Measurements from ENCODE around the gene LMO7.
"Not testable (repeated sequence)": the region's sequence is repeated elsewhere in the genome, so short reads cannot be mapped to it uniquely, and the experiment has no call there.

The LMO7 gene

DNA sequence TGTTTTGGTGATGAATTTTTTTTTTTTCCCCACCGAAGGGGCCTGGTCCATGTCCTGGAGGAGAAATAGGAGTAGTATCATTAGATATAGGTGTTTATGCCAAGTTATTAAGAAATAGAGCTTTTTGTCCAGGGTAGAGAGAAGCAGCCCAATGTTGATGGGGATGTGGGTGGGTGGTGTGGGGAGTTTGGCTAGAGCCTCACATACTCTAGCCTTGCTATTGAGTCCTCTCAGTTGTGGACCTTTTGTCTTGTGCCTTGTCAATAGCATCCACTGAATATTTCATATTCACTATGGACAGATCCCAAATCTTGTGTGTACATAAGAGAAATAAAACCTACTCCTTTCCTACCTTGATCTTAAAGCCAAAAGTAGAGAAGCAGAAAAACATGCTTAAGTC, 134.0 kb downstream of the LMO7 start:
- no peak for DNase-seq (ENCODE audit: low read depth in 4 of 4, low spot score in 1 of 4)

DNA sequence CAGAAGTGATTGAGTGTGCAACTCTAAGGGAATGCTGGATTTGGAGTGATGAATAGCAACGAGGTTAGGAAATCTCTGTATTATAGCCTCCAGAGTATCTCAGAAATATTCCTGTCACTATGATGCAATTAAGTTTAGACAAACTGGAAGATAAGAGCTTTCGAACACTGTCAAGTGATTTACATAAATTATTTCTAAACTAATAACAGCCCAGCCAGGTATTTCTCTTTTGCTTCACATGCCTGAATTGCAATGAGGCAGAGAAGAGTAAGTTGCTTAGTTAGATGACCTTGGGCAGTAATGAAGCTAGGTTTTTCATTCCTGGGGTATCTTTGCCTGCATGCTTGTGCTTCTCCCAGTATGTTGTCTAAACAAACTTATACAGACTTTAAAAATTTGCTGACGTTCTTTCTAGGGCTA, 134.5 kb downstream of the LMO7 start:
- no peak for DNase-seq (ENCODE audit: low read depth in 4 of 4, low spot score in 1 of 4)

DNA sequence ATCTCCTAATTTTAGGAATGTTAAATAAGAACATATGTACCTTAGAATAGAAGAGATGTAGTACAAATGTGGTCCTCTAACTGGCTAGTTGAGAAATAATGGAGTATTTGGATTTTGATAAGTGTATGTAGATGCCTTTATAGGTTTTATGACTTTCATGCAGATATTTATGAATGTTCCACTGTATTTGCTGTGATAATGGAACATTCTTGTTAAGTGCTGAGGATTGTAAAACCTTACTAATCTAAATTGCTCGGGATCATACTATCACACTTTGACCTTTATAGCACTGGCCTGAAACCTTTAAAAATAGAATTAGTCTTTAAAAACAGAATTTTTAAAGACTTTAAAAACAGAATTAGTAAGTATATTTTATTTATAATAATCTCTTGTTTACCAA, 135.1 kb downstream of the LMO7 start:
- no peak for DNase-seq (ENCODE audit: low read depth in 4 of 4, low spot score in 1 of 4)

DNA sequence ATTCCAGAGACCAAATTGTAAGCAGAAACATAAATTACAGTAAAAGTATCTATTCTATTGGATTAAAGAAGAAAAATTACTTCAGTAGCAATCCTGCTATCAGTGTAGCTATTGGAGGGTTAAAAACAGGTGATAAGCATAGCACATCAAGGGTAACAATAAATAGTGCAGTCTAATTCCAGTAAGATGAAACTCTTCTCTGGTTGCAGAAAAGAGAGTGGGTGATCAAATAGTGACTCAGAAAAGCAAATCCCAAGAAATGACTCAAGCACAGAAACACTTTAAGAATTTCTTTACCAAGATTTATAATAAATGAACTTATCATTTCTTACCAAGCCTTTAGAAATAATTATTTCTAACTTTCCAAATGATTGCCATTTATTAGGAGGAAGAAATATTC, 135.7 kb downstream of the LMO7 start:
- no peak for DNase-seq (ENCODE audit: low read depth in 4 of 4, low spot score in 1 of 4)

DNA sequence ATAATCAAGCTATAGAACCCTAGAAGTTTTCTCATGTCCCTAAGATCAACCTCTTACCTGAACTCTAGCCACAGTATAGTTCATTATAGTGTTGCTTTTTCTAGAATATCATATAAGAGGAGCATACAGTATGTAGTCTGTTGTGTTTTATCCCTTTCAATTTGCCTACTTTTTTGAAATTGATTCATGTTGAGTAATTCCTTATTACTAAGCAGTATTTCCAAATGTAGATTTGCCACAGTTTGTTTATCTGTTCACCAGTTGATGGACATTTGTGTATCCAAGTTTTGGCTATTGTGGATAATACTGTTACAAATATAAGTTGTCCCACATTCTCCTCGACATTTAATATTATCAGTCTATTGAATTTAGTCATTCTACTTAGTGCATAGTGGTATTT, 138.0 kb downstream of the LMO7 start:
- no peak for DNase-seq (ENCODE audit: low read depth in 4 of 4, low spot score in 1 of 4)

DNA sequence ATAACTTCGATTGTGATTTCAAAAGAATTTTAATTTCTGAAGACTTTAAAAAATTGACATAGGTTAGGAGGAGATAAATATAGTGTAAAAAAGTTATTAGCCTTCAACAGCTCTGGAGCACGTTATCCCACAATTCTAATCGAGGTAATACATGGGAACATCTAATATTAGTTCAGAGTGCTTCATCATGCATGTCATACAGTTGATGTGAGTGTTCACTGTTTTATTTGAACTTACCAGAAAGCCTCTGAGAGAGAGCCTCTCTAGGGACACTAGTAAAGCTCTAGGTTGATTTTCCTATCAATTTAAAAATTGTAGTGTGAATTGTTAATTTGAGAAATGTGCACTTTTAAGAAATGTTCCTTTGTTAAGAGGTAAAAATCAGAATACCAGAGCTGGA, 140.4 kb downstream of the LMO7 start:
- no peak for DNase-seq (ENCODE audit: low read depth in 4 of 4, low spot score in 1 of 4)

DNA sequence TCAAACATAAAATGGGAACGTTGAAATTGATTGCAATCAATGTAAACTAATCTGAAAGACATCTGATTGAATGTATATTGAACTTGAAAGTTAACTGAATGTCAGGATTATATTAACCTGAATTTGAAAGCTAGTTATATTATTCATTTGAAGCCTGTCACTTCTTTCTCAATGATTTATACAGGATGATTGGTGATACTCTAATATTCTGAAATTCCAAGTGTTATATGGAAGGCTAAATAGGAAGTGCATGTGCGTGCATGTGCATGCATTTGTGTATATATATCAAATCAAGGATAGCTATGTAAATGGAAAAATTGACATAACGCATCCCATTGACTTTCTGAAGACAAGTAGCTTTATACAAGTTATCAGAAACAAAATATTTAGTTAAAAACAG, 143.3 kb downstream of the LMO7 start:
- no peak for DNase-seq (ENCODE audit: low read depth in 4 of 4, low spot score in 1 of 4)

DNA sequence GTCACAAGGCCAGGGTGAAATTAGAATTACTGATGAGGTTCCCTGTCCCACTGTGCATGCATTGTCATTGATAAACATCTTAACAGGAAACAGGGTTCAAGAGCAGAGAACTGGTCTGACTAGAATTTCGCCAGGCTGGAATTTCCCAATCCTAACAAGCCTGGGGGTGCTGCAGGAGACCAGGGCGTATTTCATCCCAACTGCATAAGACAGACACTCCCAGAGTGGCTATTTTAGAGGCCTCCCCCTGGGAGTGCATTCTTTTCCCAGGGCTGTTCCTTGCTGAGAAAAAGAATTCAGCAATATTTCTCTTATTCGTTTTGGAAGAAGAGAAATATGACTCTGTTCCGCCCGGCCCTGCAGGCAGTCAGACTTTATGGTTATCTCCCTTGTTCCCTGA, 144.0 kb downstream of the LMO7 start:
- DNase-seq (ENCODE audit: low read depth in 4 of 4, low spot score in 1 of 4), result not testable (repeated sequence)

DNA sequence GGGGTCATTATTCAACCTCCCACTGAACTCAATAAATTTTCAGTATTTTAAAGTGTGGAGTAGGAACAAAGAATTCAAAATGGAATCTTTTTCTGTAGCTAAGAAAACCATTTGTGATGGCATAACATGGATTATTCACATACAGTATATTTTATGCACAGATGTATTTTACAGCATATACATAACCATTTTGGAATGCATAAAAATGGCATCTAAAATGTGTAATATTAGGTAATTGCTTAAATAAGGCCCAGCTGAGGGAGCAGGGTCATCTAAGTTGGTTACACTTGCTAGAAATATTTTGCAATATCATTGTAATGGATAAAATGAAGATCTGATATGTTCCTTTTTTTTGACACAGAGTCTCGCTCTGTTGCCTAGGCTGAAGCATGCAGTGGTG, 146.9 kb downstream of the LMO7 start:
- no peak for DNase-seq (ENCODE audit: low read depth in 4 of 4, low spot score in 1 of 4)

DNA sequence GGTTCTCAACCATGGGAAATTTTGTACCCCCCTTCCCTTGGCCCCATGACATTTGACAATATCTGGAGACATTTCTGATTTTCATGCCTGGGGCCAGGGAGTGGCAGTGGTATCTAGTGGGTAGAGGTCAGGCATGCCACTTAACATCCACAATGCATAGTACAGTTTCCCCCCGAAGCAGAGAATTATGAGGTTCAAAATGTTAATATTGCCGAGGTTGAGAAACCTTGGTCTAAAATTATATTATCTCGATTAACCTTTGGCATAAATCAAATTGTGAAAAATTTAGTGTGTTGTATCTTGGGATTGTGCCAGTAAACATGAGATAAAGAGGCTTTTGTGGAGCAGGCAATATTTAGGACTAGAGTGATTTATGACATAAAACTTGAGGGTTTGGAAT, 147.9 kb downstream of the LMO7 start:
- DNase-seq (ENCODE audit: low read depth in 4 of 4, low spot score in 1 of 4), result no peak

DNA sequence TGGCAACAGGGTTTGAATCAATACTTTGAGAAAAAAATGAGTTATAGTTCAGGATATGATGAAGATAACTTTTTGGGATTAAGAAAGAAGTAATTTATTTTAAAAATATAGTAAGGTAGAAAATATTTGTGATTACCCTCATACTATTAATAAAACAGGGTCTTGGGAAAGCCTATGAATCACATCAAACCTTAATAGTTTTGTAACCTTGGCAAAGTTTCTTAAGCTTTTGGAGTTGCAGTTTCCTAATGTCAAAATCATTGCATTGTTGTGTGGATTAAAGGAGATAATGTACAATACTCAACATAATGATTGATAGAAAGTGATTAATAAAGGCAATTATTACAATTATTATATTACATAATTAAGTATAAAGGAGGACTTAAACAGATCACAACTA, 149.0 kb downstream of the LMO7 start:
- no peak for DNase-seq (ENCODE audit: low read depth in 4 of 4, low spot score in 1 of 4)

DNA sequence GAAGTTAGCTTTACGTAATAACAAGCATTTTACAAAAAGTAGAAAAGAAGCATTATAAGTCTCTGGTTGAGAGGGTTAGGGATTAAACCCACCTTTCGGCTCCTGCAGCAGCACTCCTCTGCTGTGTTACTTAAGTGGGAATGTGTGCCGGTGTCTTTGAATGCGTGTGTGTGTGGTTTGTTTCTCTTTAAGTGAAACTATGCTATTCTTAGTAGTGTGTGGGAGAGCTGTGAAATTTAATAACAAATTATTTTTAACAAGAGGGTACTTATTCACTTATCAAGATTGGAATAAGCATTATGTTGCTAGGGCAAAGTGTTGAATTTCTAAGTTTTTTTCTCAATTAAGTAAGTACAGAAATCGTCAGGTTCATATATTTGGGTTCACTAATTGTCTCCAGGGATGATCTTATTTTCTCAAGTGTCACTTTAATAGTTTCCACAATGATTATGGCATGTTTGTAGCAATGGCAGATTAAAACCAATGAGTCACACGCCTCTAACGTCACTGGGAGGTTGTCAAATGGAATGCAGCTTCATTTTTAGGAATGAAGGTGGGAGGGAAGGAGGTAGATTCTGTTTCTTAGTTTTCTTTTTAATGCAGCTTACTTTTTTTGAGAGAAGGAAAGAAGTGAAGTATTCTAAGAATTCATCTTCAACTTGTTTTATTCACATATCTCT, 151.3 kb downstream of the LMO7 start:
- DNase-seq (ENCODE audit: low read depth in 4 of 4, low spot score in 1 of 4), result no peak

DNA sequence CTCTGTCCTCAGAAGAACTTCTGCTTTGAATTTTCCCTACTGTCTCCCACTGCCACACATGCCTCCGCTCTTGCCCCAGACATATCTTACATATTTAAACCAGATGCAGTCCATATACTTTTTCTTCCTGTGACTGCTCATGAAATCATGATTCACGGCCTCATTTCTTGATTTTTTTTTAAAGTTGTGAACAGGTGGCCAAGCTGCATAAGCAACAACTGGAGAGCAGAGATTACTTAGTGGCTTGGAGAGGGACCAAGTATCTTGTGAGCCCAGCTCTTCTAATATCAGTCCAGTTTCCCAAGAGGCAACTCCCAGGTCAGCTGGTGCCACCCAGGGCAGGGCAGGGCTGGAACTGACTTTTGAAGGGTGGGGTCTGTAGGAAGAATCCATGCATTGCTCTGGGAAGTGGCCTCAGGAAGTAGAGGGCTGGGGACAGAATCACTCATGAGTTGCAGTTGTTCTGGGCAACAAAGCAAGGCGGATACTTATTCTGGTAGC, 152.4 kb downstream of the LMO7 start:
- no peak for DNase-seq (ENCODE audit: low read depth in 4 of 4, low spot score in 1 of 4)

DNA sequence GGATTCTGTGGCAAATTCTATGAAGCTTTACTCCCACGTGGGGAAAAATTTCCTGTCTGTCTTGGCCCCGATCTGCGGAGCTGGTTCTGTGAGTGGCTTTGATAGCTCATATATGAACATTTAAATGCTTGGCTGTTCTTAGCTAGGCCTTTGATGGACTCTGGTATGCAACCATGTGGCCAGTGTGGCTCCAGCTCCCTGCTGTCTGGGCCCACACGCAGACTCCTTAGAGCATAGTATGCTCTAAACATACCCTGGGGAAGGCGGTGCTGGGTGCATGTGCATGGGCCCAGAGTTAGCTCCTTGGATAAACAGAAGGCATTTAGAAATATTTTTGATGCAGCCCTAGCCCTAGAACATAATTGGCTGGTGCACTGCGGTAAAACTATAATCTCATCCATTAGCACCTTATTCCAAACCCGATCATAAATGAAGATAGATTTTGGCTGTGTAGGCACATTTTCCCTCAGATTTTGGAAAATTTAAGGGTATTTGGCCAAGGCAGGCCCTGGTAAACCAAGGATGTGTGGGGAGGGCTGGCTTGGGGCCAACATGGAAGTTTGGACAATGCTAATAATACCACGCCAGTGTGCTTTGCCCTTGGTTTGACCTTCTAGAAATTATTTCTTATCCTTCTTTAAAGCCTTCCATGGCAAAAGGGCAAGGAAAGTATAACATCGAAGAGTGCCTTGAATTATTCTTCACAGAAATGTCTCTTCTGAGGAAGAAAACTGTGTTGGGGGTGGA, 153.5 kb downstream of the LMO7 start:
- DNase-seq (ENCODE audit: low read depth in 4 of 4, low spot score in 1 of 4), result no peak

DNA sequence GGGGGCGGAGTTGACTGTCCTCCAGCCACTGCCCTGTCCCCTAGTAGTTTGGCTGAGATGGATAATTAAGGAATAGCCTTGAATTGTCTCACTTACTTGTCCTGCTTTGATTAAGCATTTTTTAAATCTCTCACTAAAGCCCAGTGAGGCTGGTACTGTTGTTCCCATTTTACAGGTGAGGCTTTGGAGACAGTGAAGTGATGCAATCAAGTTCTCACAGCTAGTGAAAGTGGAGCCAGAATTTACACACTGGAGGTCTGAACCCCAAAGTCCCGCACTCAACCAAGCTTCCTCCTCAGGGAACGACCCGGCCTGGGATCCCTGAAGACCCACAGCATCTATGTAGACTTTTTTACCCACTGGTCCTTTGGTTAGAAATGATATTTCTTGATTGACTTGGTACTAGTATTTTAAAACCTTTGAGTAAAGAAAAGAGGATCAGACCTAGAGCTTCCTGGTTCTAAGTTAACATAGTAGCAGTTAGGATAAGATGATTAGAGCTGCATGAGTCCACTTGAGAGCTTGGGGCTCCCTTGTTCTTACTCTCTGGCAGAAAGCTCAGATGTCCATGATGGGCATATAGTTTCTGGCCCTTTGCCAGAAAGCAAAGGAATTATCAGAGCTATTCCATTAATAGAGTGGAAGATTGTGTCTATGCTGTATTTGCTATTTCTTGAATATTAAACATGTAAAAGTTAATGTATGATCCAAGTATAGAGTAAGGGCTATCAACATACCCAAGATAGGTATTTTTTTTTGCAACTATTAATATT, 154.3 kb downstream of the LMO7 start:
- DNase-seq (ENCODE audit: low read depth in 4 of 4, low spot score in 1 of 4), result no peak

DNA sequence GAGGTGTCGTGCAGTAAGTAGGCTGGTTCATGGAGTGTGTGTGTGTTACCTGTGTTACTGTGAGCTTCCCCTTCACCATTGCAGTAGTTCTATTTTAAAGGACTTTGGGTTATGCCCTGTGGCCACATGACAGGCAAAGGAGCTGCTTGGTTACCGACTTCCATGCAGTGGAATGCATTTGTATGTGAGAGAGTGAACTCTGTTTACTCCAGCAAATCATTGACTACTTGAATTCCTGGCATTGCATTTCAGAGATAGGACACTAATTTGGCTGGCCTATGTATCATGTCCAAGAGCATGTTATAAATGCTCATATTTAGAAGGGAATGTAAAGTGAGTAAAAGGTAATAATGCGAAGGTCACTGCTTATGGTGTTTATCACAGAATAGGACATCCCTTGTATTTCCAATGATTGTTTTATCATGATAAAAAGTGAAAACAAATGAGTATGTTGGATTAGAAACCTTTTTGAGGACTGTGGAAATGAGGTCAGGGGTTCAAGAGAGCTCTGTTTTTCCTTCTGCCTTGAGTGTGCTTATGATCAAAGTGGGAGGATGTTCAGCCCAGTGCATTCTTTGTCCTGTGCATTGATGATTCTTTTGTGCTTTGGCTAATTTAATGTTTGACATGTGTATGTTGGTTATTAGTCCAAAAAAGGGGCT, 156.5 kb downstream of the LMO7 start:
- DNase-seq (ENCODE audit: low read depth in 4 of 4, low spot score in 1 of 4), result no peak

DNA sequence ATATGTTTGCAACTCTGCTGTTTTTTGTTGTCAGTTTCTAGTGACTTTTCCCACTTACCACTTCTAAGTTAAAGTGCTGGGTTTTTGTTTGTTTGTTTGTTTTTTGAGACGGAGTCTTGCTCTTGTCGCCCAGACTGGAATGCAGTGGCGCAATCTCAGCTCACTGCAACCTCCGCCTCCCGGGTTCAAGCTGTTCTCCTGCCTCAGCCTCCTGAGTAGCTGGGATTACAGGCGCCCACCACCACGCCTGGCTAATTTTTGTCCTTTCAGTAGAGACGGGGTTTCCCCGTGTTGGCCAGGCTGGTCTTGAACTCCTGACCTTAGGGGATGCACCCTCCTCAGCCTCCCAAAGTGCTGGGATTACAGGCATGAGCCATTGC, 157.0 kb downstream of the LMO7 start:
- DNase-seq (ENCODE audit: low read depth in 4 of 4, low spot score in 1 of 4), result not testable (repeated sequence)

DNA sequence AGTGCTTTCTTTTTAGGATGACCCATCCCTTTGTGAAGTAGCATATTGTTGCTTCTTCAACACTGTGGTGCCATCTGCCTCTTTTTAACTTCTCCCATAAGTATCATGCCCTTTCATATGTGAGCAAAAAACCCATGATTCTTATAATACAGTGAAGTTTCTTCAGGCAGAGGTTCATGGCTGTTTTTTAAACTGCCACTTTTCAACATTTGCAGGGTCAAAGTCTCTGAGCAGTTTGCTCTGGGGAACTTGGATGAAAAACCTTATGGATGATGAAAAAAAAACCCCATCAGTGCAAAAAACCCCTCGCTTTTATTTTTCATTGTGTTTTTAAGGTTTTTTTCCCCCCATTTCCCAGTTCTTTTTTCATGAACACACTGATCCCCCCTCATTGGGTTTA, 158.5 kb downstream of the LMO7 start:
- no peak for DNase-seq (ENCODE audit: low read depth in 4 of 4, low spot score in 1 of 4)

DNA sequence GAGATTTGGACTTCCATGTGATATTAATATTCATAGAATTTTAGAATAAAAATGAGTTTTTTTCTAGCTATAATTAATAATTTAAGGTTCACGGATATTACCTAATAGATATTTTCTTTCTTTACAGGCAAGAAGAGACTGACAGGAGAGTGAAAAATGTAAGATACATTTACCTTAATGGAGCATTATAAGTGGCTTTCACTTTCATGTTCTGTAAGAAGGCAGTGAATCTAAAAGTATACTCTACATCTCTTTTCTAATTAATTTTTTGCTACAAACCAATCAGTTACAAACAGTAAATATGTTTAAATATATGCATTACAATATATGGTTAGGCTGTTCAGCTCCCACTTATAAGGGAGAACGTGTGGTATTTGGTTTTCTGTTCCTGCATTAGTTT, 159.1 kb downstream of the LMO7 start:
- DNase-seq (ENCODE audit: low read depth in 4 of 4, low spot score in 1 of 4), result no peak

DNA sequence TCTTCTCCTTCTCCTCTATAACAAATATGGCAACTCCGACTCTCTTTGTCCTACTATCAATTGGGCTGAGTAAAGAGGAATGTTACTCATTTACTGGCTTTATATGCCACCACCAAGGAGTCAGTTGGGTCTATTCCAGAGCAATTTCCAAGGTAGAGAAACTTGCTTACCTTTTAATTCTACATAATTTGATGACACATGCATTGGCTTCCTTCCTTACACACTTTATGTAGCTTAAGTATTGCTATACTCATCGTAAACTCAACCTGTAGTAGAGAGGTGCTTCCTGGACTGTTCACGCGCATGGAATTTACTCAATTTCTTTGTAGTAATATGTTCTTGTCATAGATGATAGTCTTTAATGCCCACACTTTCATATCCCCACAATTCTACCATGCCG, 160.7 kb downstream of the LMO7 start:
- DNase-seq (ENCODE audit: low read depth in 4 of 4, low spot score in 1 of 4), result no peak

DNA sequence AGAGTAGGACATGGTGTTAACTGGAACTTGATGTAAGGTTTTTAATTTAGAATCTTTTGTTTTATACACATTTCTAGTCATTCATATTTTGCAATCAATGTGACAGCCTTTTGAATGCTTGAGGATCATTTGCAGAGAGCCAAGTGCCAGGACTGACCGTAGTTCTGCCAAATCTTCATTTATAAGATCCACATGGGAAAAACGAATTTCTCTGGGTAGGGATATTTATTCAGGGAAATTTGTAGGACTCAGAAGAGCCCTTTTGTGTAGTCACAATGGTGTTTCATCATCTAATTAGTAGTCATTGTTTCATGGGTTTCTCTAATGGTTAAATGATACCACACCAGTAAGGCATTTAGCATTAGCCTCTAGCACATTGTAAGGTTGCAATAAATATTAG, 161.1 kb downstream of the LMO7 start:
- DNase-seq (ENCODE audit: low read depth in 4 of 4, low spot score in 1 of 4), result no peak

DNA sequence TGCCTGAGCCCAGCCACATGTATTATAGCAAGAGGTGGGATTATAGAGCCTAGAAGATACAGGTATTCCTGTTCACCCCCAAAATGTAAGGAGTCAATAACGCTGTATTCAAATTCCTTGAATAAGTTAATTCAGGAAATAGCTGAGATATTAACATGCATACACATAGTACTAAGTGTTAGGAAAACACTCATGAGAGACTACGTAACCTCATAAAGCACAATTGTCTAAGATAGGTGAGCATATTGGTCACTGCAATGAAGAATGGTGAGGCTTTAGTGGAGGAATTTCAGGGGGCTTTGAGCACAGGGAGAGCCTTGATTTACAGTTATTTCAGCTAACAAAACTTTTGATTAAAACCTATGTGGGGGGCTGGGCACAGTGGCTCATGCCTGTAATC, 161.6 kb downstream of the LMO7 start:
- no peak for DNase-seq (ENCODE audit: low read depth in 4 of 4, low spot score in 1 of 4)

All from stimulated activated CD4-positive, alpha-beta T cell treated with anti-CD3 and anti-CD28 coated beads, Interleukin-1b, Interleukin-23, amount 100 ng/mL, for 24 hours (primary cell).